Colonic mucosa (tissue), 4 donors: ENCODE results near the gene TAF9. TPM values are rescaled to one million over a fixed set of nuclear protein-coding genes. Genes with fewer than 3 reads are reported as not detected.

Experiments used
- DNase-seq: peaks from one replicate; pipeline ENCODE4 v3.0.0-alpha.2; 2020
- H3K27ac ChIP-seq: fragments of 200-600 bp; one replicate; pipeline ENCODE4 v1.8.0; 2021
- H3K27me3 ChIP-seq: fragments of 200-600 bp; one replicate; pipeline ENCODE4 v1.8.0; 2021
- H3K36me3 ChIP-seq: fragments of 200-600 bp; one replicate; pipeline ENCODE4 v1.8.0; 2021
- H3K4me1 ChIP-seq: fragments of 200-600 bp; one replicate; pipeline ENCODE4 v1.8.0; 2021; ENCODE audit warnings: mild to moderate bottlenecking
- H3K4me3 ChIP-seq: fragments of 200-600 bp; one replicate; pipeline ENCODE4 v1.8.0; 2021
- H3K9ac ChIP-seq, 2 donors: one replicate each; pipeline ENCODE4 v1.7.0; 2013; ENCODE audit warnings: control low read depth in 2 of 2, low read depth in 2 of 2, low read length in 2 of 2
- H3K9me3 ChIP-seq: fragments of 200-600 bp; one replicate; pipeline ENCODE4 v1.8.0; 2021
- intact Hi-C: fragments of 100-400 bp; cut with DNase I; formaldehyde crosslinking; loops from one replicate; pipeline ENCODE4 v1.14.1; 2022
- total RNA-seq, 2 donors: library from RNA; stranded (reverse); fragmentation: NEBNext Ultra II Directional in 1 of 2; extraction: Animal tissue kit (Norgen Biotek cat#: 25700) in 1 of 2; gene quantifications; one replicate each; pipeline ENCODE4 v1.2.1, GENCODE V29; 2021
- TF ChIP-seq, protein P1 (sequence below): fragments of 200-600 bp; IDR thresholded peaks from one replicate; pipeline ENCODE4 v1.8.0; 2022; ENCODE audit warnings: antibody characterized with exemption, mild to moderate bottlenecking
- donor health status: healthy.
- donor health status: DM: no; HTN: no; CAD: no.
- donor health status: DM: no; HTN: no; CAD: no.

The TAF9 gene
- total RNA-seq, 2 donors from 2014 or later: 53.7 to 60.2 TPM

DNA sequence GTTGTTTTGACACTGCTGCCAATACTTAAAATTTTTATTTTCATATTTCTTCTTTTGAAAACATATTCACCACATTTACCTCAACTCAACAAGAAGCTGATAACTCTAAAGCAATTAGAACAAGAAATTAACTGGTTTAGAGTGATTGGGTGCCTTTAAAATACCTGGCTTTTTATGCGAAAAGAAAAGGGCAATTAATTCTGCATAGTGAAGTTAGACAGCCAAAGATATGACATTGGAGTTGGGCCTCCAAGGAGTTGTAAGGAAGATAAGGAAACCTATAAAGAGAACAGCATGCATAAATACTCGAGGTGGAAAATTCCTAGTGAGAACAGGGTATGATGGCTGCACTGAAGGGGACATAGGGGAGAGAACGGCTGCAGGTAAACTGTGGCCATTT, 9.6 kb downstream of the TAF9 start:
- Histone ChIP-seq H3K9me3 (no peaks in the 10 kb centered on the region), H3K27ac (no peak overlapping the region), H3K4me3 (no peak overlapping the region), H3K36me3 (no peaks in the 10 kb centered on the region), H3K9ac (no peak overlapping the region), H3K4me1 (no peaks in the 10 kb centered on the region), H3K27me3 (no peaks in the 10 kb centered on the region)
- intact Hi-C loops: no loop called here
- DNase-seq: no peak
- TF ChIP-seq, protein P1, sequence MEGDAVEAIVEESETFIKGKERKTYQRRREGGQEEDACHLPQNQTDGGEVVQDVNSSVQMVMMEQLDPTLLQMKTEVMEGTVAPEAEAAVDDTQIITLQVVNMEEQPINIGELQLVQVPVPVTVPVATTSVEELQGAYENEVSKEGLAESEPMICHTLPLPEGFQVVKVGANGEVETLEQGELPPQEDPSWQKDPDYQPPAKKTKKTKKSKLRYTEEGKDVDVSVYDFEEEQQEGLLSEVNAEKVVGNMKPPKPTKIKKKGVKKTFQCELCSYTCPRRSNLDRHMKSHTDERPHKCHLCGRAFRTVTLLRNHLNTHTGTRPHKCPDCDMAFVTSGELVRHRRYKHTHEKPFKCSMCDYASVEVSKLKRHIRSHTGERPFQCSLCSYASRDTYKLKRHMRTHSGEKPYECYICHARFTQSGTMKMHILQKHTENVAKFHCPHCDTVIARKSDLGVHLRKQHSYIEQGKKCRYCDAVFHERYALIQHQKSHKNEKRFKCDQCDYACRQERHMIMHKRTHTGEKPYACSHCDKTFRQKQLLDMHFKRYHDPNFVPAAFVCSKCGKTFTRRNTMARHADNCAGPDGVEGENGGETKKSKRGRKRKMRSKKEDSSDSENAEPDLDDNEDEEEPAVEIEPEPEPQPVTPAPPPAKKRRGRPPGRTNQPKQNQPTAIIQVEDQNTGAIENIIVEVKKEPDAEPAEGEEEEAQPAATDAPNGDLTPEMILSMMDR: no peak

DNA sequence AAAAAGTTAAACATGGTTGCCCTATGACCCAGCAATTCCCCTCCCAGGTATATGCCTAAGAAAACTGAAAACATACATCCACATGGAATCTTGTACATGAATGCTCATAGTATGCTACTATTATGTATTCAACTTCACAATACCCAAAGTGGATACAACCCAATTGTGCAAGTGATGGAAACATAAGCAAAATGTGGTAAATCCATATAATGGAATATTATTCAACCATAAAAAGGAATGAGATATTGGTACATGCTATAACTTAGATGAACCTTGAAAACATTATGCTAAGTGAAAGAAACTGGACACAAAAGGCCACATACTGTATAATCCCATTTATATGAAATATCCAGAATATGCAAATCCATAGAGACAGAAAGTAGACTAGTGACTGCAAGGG, 18.7 kb downstream of the TAF9 start:
- intact Hi-C loops: no loop called here
- no peaks in the 10 kb centered on the region for H3K4me1 ChIP-seq
- DNase-seq: no peak
- H3K4me3 ChIP-seq: no peak overlapping the region
- H3K9ac ChIP-seq: no peak overlapping the region
- H3K36me3 ChIP-seq: no peaks in the 10 kb centered on the region
- H3K27me3 ChIP-seq: no peaks in the 10 kb centered on the region
- no peaks in the 10 kb centered on the region for H3K9me3 ChIP-seq
- TF ChIP-seq, protein P1: no peak
- H3K27ac ChIP-seq: no peak overlapping the region

DNA sequence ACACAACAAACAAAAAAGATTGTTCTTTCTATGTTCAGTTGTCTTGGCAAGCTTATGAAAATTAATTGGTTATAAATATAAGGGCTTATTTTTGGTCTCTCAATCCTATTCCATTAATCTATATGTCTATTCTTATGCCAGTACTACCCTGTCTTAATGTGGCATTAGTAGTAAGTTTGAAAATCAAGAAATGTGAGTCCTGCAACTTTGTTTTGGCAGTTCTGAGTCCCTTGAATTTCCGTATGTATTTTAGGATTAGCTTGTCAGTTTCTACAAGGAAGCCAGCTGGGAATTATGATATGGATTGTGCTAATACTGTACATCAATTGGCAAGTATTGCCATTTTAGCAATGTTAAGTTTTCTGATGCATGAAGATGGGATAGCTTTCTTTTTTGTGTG, 26.2 kb downstream of the TAF9 start:
- DNase-seq: no peak
- Histone ChIP-seq H3K27me3 (no peaks in the 10 kb centered on the region), H3K9ac (no peak overlapping the region), H3K4me1 (no peaks in the 10 kb centered on the region), H3K9me3 (no peaks in the 10 kb centered on the region), H3K4me3 (no peak overlapping the region), H3K27ac (no peak overlapping the region), H3K36me3 (no peaks in the 10 kb centered on the region)
- TF ChIP-seq, protein P1: no peak
- intact Hi-C loops: loop anchor here (10.0 kb wide), 1 partner anchor 298 kb away; no protein-coding TSS in a partner anchor

DNA sequence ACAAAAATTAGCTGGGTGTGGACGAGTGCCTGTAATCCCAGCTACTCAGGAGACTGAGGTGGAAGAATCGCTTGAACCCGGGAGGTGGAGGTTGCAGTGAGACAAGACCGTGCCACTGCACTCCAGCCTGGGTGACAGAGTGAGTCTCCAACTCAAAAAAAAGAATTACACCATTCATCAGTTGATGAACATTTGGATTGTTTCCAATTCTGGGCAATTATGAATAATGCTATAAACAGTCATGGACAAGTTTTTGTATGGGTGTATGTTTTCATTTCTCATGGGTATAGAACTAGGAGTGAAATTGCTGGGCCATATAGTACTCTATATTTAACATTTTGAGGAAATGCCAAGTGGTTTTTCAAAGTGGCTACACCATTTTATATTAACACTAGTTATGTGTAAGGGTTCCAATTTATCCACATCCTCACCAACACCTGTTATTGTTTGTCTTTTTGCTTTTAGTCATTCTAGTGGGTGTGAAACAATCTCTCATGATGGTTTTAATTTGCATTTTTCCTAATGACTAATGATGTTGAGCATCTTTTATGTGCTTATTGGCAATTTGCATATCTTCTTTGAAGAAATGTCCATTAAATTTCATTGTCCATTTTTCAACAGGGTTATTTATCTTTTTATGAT, 27.7 kb downstream of the TAF9 start:
- H3K27ac ChIP-seq: no peak overlapping the region
- TF ChIP-seq, protein P1: no peak
- H3K9ac ChIP-seq: no peak overlapping the region
- no peaks in the 10 kb centered on the region for H3K27me3 ChIP-seq
- intact Hi-C loops: loop anchor here (10.0 kb wide), 1 partner anchor 297 kb away; no protein-coding TSS in a partner anchor
- no peaks in the 10 kb centered on the region for H3K36me3 ChIP-seq
- no peaks in the 10 kb centered on the region for H3K9me3 ChIP-seq
- no peak for DNase-seq
- no peaks in the 10 kb centered on the region for H3K4me1 ChIP-seq
- H3K4me3 ChIP-seq: no peak overlapping the region

DNA sequence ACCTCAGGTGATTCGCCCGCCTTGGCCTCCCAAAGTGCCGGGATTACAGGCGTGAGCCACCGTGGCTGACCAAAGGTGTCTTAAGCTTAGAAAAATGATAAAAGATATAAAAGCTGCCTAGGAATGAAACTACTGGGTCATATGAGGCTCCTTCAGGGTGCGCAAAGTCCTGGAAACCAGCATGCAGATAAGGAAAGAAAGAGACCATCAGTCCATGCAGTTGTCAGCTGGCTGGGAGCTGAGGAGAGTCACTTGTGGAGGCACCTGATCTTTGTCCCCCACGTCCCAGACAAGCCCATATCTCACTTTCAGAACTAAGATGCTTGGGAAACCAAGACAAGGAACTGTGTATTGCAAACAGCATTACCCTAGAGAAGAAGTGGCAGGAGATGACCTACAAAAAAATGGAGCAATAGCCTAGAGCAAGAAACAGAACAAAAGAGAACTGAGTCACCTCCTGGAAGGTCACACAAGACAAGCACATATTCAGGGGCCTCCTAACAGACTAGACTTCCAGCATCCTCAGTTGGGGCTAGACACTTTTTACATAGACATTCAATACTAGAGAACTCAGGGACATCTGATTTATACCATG, 33.9 kb downstream of the TAF9 start:
- Histone ChIP-seq H3K36me3 (no peaks in the 10 kb centered on the region), H3K4me3 (no peak overlapping the region), H3K9ac (no peak overlapping the region), H3K27me3 (no peaks in the 10 kb centered on the region), H3K4me1 (no peaks in the 10 kb centered on the region), H3K9me3 (no peaks in the 10 kb centered on the region), H3K27ac (no peak overlapping the region)
- TF ChIP-seq, protein P1: no peak
- DNase-seq: no peak
- intact Hi-C loops: no loop called here
